ENCODE results near the gene CDK8. TPM values are rescaled to one million over a fixed set of nuclear protein-coding genes. Genes with fewer than 3 reads are reported as not detected.

Gene CDK8
- total RNA-seq, 1 donor from 2014 or later = 12.4 TPM

DNA sequence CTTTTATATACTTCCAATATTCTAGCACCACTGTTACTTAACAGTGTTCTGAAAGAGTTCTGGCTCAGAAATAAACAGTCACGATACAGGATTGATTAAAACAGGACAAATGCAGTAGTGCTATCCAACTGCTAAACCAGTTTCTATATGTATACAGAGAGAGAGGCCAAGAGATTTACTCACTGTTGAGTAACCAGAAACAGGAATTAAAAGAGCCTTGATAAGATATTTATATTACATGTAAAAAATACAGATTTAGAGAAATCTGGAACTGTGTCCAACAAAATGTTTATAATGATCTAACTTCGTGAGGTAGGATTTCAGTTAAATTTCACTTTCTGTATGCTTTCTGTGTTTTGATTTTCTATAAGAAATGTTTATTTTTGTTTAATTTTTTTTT, 116.6 kb downstream of the CDK8 start:
- intact Hi-C loops (cut with DNase I) = no loop called here
- no peak for DNase-seq (ENCODE audit: low spot score)

DNA sequence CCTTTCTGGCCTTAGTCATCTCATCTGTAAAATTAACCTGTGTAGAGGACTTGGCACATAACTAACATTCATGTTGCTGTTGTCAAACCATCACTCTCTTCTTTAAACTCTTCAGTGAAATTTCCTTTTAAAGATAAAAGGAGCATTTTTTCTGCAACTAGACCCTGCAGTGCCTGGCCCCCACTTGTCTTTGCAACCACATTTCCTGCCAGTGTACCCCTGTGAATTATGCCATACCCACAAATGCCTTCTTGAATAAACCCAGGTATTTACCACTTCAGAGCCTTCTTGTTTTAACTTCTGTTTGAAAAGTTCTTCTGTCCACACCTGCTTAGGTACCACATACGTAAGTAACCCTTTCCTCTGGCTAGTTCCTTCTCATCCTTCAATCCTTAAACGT, 118.8 kb downstream of the CDK8 start:
- DNase-seq (ENCODE audit: low spot score) = no peak
- intact Hi-C loops (cut with DNase I) = no loop called here

DNA sequence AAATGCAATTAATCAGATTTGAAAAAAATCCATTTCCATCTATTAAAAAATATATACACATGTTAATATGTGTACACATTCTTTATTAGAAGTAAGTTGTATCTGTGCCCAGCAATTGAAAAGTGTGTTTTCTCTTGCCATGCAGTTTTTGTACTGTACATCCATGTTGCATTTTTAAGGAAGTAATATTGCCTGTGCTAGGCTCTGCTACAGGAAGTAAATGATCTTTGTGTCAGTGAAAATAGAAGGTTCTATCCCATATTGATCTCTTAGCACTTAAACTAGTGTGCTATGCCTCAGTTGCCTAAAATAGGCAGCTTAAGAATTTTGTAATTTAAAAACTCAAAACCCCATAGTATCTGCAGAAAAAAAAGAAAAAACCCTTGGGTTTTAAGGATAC, 122.5 kb downstream of the CDK8 start:
- intact Hi-C loops (cut with DNase I) = no loop called here
- no peak for DNase-seq (ENCODE audit: low spot score)

DNA sequence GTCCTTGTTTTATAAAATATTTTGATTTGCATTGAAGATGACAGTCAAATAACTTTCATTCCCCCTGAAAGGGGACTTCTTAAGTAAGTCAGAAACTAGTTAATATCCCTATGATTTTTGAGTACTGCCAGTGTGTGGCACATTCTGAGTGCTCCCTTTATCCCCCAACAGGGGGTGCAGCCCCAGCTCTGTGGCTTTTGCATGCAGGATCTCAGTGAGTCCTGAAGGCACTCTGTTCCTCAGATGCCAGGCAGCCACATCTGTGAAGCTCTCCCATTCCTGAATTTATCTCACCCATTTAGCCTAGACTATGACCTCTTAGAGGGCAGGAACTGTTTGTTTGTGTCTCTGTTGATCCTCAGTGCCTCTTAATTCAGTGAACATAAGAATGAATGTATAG, 123.1 kb downstream of the CDK8 start:
- no peak for DNase-seq (ENCODE audit: low spot score)
- intact Hi-C loops (cut with DNase I) = no loop called here

DNA sequence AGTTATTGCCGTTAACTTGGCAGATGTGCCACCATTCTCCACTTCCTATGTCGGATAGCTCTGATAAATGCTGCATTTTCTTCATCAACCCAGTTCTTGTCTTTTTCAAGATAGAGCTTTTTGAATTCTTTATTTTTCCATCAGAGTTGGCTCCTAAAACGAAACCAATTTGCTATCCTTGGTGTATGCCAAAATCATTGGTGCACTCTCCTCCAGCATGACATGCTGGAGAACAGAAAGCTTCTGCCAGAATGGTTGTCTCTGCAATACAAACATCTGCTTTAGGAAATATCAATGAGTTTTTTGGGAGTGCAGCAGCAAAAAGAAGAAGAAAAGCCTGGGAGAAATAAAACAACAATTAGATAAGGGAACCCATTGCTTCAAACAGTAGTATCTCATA, 124.2 kb downstream of the CDK8 start:
- DNase-seq (ENCODE audit: low spot score) = no peak
- intact Hi-C loops (cut with DNase I) = no loop called here

DNA sequence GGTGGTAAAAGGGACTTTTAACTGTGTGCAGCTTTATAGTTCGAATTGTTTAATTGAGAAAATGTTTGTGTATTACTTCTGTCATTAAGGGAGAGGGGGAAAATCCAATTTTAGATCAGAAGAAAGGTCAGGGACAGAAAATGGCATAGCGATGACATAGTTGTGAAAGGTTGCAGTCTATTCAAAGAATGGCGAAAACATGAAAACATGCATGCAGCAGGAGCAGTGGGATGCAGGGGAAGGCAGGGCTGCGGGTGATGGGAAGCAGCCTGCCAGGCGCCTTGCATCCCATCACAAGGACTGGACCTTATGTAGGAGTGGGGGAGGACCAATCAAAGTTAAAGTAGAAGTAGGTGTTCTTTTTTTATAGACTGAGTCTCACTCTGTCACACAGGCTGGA, 125.9 kb downstream of the CDK8 start:
- no peak for DNase-seq (ENCODE audit: low spot score)
- intact Hi-C loops (cut with DNase I) = no loop called here

DNA sequence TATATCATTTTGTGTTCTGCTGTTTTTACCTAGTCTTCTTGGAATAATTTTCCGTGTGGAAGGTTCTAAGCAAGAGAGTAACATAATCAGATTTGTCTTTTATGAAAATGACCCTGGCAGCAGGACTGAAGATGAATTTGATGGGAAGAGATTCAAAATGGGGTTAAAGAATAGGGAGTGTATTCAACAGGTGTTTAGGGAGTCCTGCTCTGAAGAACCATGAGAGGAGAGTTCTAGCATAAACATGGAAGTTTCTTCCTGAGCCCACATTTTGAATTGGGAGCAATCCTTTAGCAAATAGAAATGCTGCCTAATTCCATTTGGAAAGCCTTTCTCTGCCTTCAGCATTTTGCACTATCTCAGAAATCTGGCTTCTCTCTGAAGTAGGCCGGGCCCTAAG, 127.0 kb downstream of the CDK8 start:
- DNase-seq (ENCODE audit: low spot score) = no peak
- intact Hi-C loops (cut with DNase I) = no loop called here

DNA sequence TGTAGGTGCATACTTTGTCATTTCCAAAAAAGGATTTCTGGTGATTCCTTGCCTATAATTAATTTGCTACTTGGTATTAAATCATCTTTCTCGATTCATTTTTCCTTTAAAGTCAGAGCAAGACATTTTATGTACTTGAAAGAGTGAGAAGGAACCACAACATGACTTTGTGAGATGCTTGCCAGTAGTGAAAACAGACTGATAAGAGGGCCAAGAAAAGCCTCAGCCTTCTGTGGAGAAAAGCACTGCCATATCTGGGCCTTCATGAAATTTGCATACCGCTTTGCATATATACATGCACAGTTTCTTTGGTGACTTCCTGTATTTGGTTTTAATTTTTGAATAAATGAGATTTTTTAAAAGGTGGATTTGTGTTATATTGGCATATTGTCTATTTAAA, 128.4 kb downstream of the CDK8 start:
- no peak for DNase-seq (ENCODE audit: low spot score)
- intact Hi-C loops (cut with DNase I) = no loop called here

DNA sequence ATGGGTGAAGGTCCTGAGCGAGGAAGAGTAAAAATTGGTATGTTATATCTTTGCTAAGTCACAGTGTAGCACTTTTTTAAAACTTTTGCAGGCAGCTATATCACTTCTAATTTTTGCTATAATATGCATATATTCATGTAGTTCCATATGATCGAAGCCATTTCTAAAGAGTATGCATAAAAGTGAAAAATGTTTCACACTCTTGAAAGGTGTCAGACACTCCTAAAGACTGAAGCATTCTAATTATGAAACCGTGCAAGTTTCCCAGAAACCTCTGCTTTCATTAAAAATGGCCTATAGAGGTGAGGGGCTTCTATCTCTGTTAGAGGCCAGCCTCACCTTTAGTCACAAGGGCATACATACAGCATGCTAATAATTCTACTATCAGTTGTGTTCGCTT, 128.9 kb downstream of the CDK8 start:
- DNase-seq (ENCODE audit: low spot score) = no peak
- intact Hi-C loops (cut with DNase I) = no loop called here

DNA sequence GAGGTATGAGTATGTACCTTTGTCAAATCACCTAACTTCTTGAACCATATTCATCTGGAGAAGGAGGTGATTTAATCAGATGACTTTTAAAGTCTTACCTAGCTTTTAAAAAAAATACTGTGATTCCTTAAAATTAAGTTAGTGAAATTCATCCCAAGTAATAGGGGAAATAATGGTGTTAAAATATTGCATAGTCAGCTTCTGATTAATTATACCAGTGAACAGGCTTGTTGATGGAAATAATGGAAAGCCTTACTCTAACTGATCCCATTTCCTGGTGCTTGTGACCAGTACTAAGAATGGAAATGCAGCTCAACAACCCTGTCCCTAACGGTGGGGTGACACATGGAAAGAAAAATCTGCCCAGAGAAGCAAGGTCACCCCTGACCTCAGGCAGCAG, 130.7 kb downstream of the CDK8 start:
- no peak for DNase-seq (ENCODE audit: low spot score)
- intact Hi-C loops (cut with DNase I) = no loop called here

DNA sequence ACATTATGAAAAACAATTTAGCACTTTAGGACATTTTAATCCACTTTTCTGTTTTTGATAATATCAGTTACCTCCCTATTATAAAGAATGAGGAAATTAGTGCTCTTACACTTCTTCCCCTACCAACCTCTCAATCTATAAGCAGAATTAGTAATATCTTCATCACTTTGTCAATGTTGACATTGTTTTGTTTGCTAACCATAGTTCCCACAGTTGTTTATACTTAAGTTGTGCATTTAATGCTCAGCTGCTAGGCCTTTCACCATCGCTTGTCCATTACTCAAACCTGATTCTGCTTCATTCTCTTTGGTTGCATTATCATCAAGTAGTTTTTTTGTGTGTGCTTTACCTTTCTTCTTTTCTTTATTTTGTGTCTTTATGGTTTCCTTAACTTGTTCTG, 132.1 kb downstream of the CDK8 start:
- intact Hi-C loops (cut with DNase I) = no loop called here
- DNase-seq (ENCODE audit: low spot score) = no peak

DNA sequence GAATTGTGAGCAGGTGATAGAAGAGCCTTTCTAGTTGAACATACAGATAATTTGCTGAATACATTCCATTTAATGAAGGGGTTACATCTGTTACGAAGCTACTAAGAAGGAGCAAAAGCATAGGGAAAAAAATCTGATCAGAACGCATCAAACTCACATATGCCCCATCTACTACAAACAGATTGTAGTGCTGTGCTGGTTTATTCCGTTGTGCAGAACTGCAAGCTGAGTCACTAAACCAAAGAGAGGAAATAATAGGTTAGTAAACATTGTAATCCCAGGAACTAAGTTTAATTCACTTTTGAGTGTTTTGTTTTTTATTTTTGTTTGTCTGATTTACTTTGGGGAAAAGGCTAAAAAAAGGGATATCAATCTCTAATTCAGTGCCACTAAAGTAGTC, 136.3 kb downstream of the CDK8 start:
- DNase-seq (ENCODE audit: low spot score) = no peak
- intact Hi-C loops (cut with DNase I) = no loop called here

DNA sequence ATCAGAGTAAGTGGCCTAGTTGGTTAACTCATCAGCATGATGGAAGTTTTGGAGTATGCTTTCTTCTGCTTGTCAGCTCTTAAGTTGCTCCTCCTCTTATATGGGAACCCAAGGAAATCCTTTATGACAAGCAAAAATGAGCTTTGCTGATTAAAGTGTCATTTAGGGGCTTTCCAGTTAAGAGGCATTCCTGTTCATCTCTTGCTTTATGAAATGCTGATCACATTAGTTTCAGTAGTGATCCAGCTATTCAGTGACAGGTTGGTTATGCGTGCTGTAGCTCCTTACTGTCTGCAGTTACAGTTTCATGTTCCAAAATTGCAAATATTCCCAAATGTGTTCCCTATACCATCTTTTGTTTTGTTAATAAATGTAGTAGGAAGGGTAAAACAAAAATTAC, 146.6 kb downstream of the CDK8 start:
- intact Hi-C loops (cut with DNase I) = no loop called here
- DNase-seq (ENCODE audit: low spot score) = no peak

DNA sequence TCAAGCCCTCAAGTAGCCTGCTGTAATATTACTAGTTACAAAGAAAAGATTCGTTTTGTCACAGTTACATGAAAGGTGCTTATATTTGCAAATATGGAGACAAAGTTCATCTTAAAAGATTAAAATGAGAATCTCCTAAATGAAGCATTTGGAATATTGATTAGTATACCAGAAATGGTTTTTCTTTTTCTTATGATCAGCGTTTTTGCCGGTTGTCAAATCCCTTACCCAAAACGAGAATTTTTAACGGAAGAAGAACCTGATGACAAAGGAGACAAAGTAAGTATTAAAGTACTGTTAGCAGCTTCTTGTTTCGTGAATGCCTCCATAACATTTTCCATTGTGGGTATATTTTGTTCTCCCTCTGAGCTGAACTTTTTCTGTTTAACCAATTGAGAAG, 147.1 kb downstream of the CDK8 start:
- intact Hi-C loops (cut with DNase I) = no loop called here
- DNase-seq (ENCODE audit: low spot score) = no peak

DNA sequence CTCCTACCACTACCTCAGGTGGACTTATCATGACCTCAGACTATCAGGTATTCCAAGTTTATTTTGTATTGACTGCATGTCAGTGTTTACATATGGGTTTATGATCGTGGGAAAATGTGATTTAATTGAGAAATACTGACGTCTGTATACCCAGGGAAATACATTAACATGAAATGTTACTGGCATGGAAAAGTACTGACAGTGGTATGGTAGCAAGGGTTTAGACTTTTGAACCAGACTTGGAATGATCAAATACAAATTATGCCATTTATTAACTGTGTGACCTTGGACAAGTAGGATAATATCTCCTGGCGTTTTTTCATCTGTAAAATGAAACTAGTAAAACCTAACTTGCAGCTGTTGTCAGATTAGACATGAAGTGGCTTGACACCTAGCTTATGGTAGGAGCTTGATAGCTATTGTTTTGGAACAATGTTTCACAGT, 147.7 kb downstream of the CDK8 start:
- intact Hi-C loops (cut with DNase I) = no loop called here
- DNase-seq (ENCODE audit: low spot score) = no peak

DNA sequence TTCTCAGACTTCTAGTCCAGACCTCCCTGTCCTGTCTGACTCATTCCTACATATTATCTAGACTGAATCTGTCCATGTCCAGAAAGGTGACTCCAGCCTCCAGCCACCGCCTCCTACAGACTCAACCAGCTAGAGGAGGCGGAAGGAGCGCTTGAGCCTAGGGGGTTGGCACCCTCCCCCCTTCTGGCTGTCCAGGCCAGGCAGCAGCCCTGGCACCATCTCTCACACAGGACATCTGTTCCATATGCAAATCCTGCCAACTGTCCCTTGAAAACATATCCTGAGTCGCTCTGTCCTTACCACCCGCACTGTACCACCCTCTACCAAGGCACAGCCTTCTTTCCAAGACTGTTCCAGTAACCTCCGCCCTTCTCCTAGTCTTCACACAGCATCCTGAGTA, 152.9 kb downstream of the CDK8 start:
- intact Hi-C loops (cut with DNase I) = no loop called here
- DNase-seq (ENCODE audit: low spot score) = no peak

DNA sequence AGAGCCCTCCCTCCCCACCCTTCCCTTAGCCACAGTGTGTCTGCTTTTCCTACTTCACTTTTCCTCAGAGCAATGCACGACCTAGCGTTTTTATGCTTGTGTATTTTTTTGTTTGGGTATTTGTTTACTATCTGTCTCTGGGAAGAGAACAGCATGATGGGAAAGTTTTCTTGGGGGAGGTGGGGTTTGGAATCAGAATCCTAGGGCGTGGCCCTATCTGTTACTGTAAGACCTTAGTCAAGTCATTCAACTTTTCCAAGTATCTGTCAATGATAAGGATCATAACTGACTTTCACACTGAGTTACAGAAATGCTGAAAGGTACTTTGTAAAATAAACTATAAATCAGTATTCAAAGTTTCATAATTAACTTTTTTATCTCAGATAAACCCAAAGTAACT, 157.3 kb downstream of the CDK8 start:
- no peak for DNase-seq (ENCODE audit: low spot score)
- intact Hi-C loops (cut with DNase I) = no loop called here

DNA sequence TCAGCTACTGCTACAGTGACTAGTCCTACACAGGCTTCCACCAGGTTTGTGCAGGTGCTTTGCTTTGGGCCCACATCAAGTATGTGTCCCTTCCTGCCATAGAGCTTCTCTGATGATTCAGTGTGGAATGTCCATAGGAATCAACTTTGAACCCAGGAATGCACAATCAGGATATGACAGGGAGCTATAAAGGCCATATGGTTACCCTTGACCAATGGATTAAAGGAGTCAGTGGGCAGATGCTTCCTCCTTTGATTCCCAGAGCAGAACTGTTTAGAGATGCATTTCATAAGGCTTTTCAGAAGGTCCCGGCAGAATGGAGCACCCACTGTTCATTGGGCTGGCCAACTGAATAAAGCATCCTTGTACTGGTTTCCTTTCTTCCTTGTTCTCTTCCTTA, 158.3 kb downstream of the CDK8 start:
- intact Hi-C loops (cut with DNase I) = no loop called here
- DNase-seq (ENCODE audit: low spot score) = no peak

DNA sequence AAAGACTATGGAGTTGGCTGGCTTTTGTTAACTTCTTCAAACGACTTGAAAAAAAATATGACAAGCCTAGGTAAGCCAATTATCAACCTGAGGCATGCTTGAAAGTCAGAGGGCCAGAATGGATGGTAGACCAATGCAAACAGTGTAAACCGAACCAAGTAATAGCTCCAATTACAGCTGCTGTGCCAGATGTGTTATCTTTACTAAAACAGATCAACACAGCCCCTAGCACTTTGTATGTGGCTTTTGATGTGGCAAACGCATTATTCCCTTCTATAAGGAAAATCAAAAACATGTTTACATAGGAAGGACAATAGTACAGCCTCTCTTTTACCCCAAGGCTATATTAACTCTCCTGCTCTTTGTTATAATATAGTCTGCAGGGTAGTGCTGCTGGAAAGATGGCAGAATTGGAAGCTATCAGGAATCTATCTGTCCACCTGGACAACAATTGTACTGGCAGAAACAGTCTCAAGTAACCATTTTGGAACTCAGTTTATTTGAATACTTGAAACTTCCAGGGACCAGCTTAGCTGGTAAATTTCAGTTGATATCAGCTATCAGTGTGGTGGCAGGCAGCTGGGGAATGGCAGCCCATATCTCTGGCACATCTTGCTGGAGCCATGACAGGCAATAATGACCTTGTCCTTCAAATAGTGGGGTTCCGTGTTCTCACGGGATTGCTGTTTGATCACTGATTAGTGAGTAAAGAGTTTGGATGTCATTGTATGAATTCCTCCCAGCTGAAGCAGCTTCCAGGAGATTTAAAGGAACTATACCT, 159.2 kb downstream of the CDK8 start:
- intact Hi-C loops (cut with DNase I) = no loop called here
- no peak for DNase-seq (ENCODE audit: low spot score)

DNA sequence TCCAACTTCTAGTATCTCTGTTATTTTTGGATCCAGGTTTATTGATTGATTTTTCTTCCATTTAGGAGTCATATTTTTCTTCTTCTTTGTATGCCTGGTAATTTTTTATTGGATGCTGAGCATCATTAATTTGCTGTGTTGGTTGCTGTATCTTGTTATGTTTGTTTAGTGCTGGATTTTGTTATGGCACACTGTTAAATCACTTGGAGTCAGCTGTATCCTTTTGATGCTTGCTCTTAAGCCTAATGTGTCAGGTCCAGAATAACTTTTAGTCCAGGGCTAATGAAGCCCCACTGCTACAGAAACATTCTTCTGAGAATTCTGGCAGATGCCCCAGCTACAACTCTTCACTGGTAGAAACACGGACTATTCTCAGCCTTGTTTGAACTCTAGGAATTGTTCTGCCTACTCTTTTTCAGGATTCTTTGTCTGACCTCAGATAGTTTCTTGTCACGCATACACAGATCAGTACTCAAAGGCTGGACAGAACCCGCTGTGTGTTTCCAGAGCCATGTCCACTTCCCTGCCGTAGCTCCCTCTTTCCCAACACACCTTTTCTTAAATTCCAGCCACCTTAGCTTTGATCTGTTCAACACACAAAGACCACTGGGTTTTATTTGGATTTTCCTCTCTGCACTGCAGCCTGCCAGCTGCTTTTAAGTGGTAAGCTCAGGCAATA, 166.5 kb downstream of the CDK8 start:
- intact Hi-C loops (cut with DNase I) = no loop called here
- no peak for DNase-seq (ENCODE audit: low spot score)

DNA sequence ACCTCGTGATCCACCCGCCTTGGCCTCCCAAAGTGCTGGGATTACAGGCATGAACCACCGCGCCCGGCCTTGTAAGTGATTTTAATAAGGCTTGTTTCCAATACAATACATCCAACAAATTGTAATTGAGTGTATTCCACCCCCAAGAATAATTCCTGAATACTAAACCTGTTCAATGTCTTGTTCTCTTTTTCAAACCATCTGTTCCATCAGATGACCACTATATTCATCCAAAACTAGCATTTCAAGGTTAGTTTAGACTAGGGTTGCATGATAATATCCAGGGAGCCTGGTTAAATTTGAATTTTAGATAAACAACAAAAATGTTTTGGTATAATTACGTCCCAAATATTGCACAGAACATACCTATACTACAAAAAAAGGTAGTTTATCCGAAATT, 168.1 kb downstream of the CDK8 start:
- intact Hi-C loops (cut with DNase I) = no loop called here
- DNase-seq (ENCODE audit: low spot score) = no peak

DNA sequence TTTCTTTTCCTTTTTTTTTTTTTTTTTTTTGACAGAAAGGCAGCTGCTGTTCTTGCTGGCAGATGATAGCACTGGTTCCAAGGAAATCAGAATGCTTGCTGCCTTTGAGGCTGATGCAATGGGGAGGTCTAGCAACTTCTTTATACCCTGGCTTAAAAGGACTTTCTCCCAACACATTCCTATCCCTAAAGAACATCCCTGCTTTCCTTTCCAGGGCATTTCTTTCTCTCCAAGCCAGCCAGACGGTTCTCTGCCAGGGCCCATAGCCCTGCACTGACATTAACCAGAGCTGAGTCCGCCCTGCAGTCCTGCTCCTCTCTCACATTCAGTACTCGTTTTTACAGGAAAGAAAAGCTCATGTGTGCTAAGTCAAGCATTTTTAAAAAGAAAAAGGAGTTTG, 169.7 kb downstream of the CDK8 start:
- DNase-seq (ENCODE audit: low spot score) = no peak
- intact Hi-C loops (cut with DNase I) = no loop called here
